ENCODE results near the gene STARD10. TPM values are rescaled to one million over a fixed set of nuclear protein-coding genes. Genes with fewer than 3 reads are reported as not detected.
A peak's percentile ranks its signal among the peaks of the same experiment; 100 is the strongest.

STARD10 gene
- total and polyA plus RNA-seq, 2 of the 8 experiments (the other 6 are each of a cell fraction or from before 2014, with no cell fraction given): 23.7 to 35.7 TPM

DNA sequence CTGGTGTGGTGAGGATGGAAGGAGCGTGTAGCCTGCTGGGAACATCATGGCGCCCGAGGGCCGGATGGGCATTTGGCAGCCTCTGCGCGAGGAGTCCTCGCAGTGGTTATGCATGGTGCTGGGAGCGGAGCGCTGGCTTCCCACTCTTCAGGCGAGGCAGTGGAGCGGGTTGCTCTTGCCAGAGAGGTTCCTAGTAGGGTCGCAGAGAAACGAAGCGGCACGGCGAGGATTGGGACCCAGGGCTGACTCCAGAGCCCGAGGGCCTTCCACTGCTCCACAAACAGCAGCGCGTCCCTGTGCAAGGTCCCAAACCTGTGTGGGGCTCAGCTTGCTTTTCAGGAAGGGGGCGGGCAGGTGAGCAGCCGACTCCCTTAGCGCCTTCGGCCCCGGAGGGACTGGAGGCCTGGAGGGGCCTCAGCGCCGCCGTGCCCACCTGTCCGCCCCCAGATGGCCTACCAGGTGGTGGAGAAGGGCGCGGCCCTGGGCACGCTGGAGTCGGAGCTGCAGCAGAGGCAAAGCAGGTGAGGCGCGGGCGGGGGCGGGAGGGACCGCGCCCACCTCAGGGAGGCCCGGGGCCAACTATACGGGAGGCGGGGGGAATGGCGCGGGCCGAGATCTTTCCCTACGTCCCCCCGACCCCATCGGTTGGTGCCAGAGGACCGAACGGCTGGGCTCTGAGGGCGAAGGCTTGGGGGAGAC lies 27.5 kb upstream of the STARD10 start:
- Histone ChIP-seq H3K4me2 (ENCODE audit: insufficient read depth in 1 of 2, low read depth in 2 of 2, low read length in 2 of 2) (peak overlapping the region; percentile 76 to 99), H2BK15ac (ENCODE audit: low read length) (peak overlapping the region; percentile 92; the same call in 1 of the 2 replicates), H2AK5ac (ENCODE audit: low read depth, low read length) (peak overlapping the region; percentile 83; the same call in 1 of the 2 replicates), H3K23ac (ENCODE audit: insufficient read length) (no peak overlapping the region), H3K4me3 (ENCODE audit: extremely low read depth in 1 of 4, insufficient read depth in 2 of 4, low read depth in 3 of 4, low read length in 4 of 4) (peak overlapping the region; percentile 50 to 73 (median 58)), H3K27me3 (replicated peaks in 1 of 4; ENCODE audit: control insufficient read depth in 3 of 4, extremely low read depth in 1 of 4, insufficient read depth in 3 of 4, low read length in 3 of 4) (peaks cover 0 to 18% (median 13%) of the 10 kb centered on the region in 4 experiments; a peak in 6 of 7 replicates), H2BK12ac (ENCODE audit: low read depth, low read length) (0 out of 2 replicates have a peak overlapping the region, but pooled peaks have one; percentile 19), H3K9ac (replicated peaks in 1 of 4; ENCODE audit: extremely low read depth in 1 of 4, low read depth in 3 of 4, low read length in 3 of 4) (peak overlapping the region in 3 of 4 experiments; percentile 36 to 54 (median 41); a peak in 4 of 7 replicates), H3K9me3 (ENCODE audit: insufficient read depth in 2 of 2, low read depth in 1 of 2, low read length in 1 of 2) (no peaks in the 10 kb centered on the region), H2BK120ac (replicated peaks; ENCODE audit: low read depth, low read length) (no peak overlapping the region), H2AFZ (ENCODE audit: low read length) (peak overlapping the region; percentile 97), H3K36me3 (ENCODE audit: control insufficient read depth in 2 of 4, insufficient read depth in 4 of 4, low read length in 3 of 4) (no peaks in the 10 kb centered on the region), H3K14ac (ENCODE audit: insufficient read length) (no peak overlapping the region), H4K20me1 (replicated peaks in 1 of 2; ENCODE audit: control insufficient read depth in 1 of 2, insufficient read depth in 2 of 2, low read length in 2 of 2) (peaks cover 0 to 2% of the 10 kb centered on the region in 2 experiments), H3K23me2 (ENCODE audit: low read depth, low read length) (peaks cover 13% of the 10 kb centered on the region), H3K79me1 (ENCODE audit: low read depth, low read length) (no peaks in the 10 kb centered on the region), H3K4me1 (replicated peaks in 1 of 4; ENCODE audit: control insufficient read depth in 3 of 4, insufficient read depth in 4 of 4, low read length in 3 of 4) (peaks cover 0 to 16% (median 11%) of the 10 kb centered on the region in 4 experiments; a peak in 5 of 7 replicates), H4K5ac (ENCODE audit: insufficient read length, low read depth, low read length) (peak overlapping the region; percentile 46), H4K91ac (replicated peaks; ENCODE audit: insufficient read length, low read length) (peak overlapping the region; percentile 3), H3K4ac (replicated peaks; ENCODE audit: insufficient read length, low read depth, low read length) (no peak overlapping the region), H3K56ac (replicated peaks; ENCODE audit: insufficient read length, low read depth, low read length) (peak overlapping the region; percentile 21), H3K79me2 (ENCODE audit: control insufficient read depth in 1 of 2, insufficient read depth in 2 of 2, low read length in 2 of 2) (no peaks in the 10 kb centered on the region), H3K27ac (ENCODE audit: low read depth, low read length) (no peak overlapping the region), H2BK5ac (ENCODE audit: low read depth, low read length) (peak overlapping the region; percentile 35; the same call in 1 of the 2 replicates), H3K18ac (ENCODE audit: extremely low read depth, low read length) (peak overlapping the region; percentile 98), H4K8ac (ENCODE audit: extremely low read depth, insufficient read depth, low read length) (peak overlapping the region; percentile 38; the same call in 1 of the 2 replicates), H2BK20ac (ENCODE audit: low read length) (no peak overlapping the region)
- 46% methylated on average over 34 of the region's 50 CpGs; no CpG with 5 or more reads in 1 of the 2 experiments for WGBS, 2 experiments (ENCODE audit: extremely low coverage in 1 of 2, insufficient coverage in 1 of 2, insufficient read length in 1 of 2, insufficient replicate concordance in 2 of 2, low coverage in 1 of 2, low lambda C conversion rate in 2 of 2, missing lambda C conversion rate in 1 of 2)
- ChIA-PET CTCF (ENCODE audit: partially characterized antibody) (interaction anchor here (0.6 to 3.1 kb wide), 7 partner anchors 8 to 1672 kb away, joined by 3 to 10 read pairs (median 4); partner anchors contain the start of gene STARD10), POLR2A (ENCODE audit: partially characterized antibody) (interaction anchor here (0.8 to 4.3 kb wide), 6 partner anchors 8 to 50 kb away, joined by 3 to 13 read pairs (median 3); no protein-coding TSS in a partner anchor)
- peak in 1 of 2 experiments; percentile 61 for DNase-seq (ENCODE audit: low read depth in 1 of 2, low spot score in 2 of 2)
- TF ChIP-seq TCF12 (IDR thresholded peaks at IDR 0.05; ENCODE audit: low read depth, low read length) (no peak), CREB1 (IDR thresholded peaks at IDR 0.05) (0 out of 2 replicates have a peak, but pooled peaks have one; percentile 20)
- no peak for FAIRE-seq

Measured in H1 (cell line).